RWPE1 (cell line): ENCODE data around the gene PELI2.

Source experiments
- CTCF ChIA-PET: fragments of 350-600 bp; sonication (Branson Sonifier 250); formaldehyde crosslinking; extraction: SDS; loops from one replicate; lab custom pipeline; 2021; lab: Yijun Ruan, JAX
- POLR2A ChIA-PET: fragments of 400-600 bp; formaldehyde crosslinking; extraction: SDS; loops from one replicate; lab custom pipeline; 2020; ENCODE audit warnings: antibody characterized with exemption; ENCODE audit not compliant: low non-redundant PET; lab: Yijun Ruan, JAX
- DNase-seq: peaks from one replicate; pipeline ENCODE4 v3.0.0; 2012; ENCODE audit warnings: low spot score
- H3K27ac ChIP-seq: fragments of 450-650 bp; 2 replicates; pipeline ENCODE4 v1.5.1; 2017
- TF ChIP-seq, protein P1 (sequence below): fragments of 450-650 bp; conservative IDR thresholded peaks from 2 replicates; pipeline ENCODE4 v1.5.1; 2017; ENCODE audit warnings: low read depth, mild to moderate bottlenecking

PELI2 gene

GRCh38 chr14:56219666-56220413 lies 101.6 kb downstream of the PELI2 start:
- TF ChIP-seq, protein P1, sequence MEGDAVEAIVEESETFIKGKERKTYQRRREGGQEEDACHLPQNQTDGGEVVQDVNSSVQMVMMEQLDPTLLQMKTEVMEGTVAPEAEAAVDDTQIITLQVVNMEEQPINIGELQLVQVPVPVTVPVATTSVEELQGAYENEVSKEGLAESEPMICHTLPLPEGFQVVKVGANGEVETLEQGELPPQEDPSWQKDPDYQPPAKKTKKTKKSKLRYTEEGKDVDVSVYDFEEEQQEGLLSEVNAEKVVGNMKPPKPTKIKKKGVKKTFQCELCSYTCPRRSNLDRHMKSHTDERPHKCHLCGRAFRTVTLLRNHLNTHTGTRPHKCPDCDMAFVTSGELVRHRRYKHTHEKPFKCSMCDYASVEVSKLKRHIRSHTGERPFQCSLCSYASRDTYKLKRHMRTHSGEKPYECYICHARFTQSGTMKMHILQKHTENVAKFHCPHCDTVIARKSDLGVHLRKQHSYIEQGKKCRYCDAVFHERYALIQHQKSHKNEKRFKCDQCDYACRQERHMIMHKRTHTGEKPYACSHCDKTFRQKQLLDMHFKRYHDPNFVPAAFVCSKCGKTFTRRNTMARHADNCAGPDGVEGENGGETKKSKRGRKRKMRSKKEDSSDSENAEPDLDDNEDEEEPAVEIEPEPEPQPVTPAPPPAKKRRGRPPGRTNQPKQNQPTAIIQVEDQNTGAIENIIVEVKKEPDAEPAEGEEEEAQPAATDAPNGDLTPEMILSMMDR: no peak
- H3K27ac ChIP-seq: no peak overlapping the region
- no peak for DNase-seq
- ChIA-PET POLR2A (no interaction called here), CTCF (interaction anchor here (0.6 kb wide), 1 partner anchor 789 kb away, joined by 4 read pairs; no protein-coding TSS in a partner anchor)

- ChIA-PET POLR2A (no interaction called here), CTCF (no interaction called here)
- no peak overlapping the region for H3K27ac ChIP-seq
- no peak for DNase-seq
- TF ChIP-seq, protein P1: no peak
These were observed 103.3 kb downstream of the PELI2 start for GRCh38 chr14:56221382-56222128.

DNA sequence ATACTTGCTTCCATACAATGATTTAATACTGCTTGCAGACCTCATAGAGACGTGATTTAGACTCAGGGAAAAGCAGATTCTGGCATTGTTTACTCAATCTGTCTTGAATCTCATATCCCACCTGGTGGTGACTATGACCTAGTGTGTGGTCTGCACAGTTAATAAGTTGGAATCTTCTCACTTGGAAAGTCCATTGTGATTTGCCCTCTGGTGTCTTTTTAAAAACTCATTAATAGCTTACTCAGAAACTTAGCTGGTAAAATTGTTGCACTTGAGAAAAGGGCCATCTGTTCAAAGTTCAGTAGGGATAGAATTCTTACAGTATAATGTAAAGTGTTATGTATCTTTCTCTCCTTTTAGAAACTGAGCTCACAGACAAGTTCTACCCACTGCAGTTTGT lies 106.0 kb downstream of the PELI2 start:
- ChIA-PET CTCF (interaction anchor here (0.7 kb wide), 1 partner anchor 680 kb away, joined by 3 read pairs; no protein-coding TSS in a partner anchor), POLR2A (no interaction called here)
- TF ChIP-seq, protein P1: no peak
- no peak overlapping the region for H3K27ac ChIP-seq
- DNase-seq: no peak

DNA sequence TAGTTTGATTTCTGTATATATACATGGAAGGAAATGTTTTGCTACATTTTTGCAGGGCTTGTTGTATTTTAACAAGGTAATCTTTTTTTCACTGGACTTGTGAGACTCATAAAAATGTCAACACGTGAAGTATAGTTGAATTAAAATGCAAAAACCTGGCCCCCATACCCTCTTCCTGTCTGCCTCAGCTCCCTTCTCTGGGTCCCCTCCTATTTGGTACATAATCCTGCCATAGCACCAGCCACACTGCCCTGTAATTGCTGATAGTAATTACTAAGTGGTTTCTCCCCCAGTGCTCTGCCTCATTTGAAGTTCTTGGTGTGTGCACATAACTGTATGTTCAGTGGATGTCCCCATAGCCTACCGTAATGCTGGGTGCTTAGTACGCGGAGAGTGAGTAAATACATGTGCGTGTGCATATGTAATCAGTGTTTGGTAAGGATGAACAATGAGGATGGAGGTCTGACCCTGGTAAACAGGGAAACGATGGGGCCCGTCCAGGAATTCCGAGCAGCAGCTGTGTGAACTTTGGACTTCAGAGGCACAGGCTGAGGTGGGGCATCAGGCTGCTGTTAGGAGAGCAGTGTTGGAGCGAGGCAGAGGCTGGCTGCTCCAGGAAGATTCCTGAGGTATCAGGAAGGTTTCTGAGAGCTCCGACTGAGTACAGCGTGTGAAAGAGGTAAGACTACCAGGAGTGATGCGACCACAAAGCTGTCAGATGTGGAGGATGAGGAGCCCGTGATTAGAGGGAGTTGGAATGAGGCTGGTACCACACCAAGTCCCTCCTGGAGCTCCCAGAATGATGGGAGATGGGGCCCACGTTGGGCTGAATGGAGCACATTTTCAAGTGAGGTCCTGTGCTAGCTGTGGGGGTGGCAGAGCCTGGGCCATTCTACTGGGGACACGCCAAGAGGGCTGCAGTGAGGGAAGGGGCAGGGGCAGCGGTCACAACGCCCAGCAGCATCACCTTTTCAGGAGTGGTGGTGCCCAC lies 106.8 kb downstream of the PELI2 start:
- TF ChIP-seq, protein P1: no peak
- ChIA-PET POLR2A (no interaction called here), CTCF (interaction anchor here (0.7 kb wide), 1 partner anchor 681 kb away, joined by 3 read pairs; no protein-coding TSS in a partner anchor)
- DNase-seq: no peak
- no peak overlapping the region for H3K27ac ChIP-seq

DNA sequence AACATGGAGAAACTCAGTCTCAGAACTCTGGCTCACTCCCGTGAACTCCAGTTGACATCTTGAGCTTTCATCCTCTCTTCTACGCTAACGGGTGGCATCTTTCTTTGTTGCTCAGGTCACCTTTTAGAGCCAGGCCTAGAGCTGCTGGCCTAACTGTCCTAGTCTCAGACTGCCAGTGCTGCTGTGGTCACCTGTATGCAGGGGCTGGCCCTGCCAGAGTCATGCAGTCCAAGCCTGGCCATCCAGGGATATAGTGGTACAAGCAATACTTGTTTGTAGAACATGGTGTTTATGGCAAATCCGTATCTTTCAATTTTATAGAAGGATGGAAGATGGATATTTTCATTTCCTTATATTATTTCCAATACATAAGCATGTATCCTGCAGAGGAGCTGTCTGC lies 117.2 kb downstream of the PELI2 start:
- CTCF ChIA-PET: no interaction called here
- POLR2A ChIA-PET: no interaction called here
- no peak for DNase-seq
- no peak overlapping the region for H3K27ac ChIP-seq
- TF ChIP-seq, protein P1: no peak

DNA sequence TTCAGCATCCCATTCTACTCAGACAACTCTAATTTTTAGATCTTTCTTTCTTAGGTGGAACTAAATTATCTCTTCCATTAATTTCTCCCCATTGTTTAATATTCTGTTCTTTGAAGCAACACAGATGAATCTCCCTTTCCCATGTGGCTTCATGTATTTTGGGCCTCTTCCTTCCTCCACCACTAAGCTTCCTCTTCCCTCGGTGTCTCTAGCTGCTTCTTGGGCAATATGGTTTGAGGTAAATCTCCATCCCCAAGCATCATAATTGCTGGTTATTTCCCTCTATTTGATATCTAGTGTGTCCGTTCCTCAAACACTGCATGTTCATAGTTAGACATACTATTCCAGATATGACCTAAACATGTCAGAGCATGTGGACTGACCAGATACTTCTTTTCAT lies 119.2 kb downstream of the PELI2 start:
- H3K27ac ChIP-seq: no peak overlapping the region
- ChIA-PET CTCF (no interaction called here), POLR2A (no interaction called here)
- TF ChIP-seq, protein P1: no peak
- DNase-seq: no peak
